IMR-90 (cell line): ENCODE results near the gene TBPL1. TPM values are rescaled to one million over a fixed set of nuclear protein-coding genes. Genes with fewer than 3 reads are reported as not detected.

Experiments used
- ATAC-seq: fragments of 200-7000 bp; cut with Tn5 transposase; 2 replicates; pipeline ENCODE4 v1.9.1; 2020; ENCODE audit warnings: low read depth, mild to moderate bottlenecking, moderate library complexity
- BruUV-seq: library from RNA; stranded (reverse); fragments of 400-500 nt; replicated peaks from 2 replicates; lab custom pipeline; 2021; lab: Mats Ljungman, UMichigan
- CTCF ChIA-PET: fragments of 300-600 bp; formaldehyde crosslinking; extraction: SDS; loops from one replicate; lab custom pipeline; 2021; ENCODE audit warnings: antibody characterized with exemption; lab: Yijun Ruan, JAX
- POLR2A ChIA-PET: fragments of 300-600 bp; sonication (Branson Sonifier 250); formaldehyde crosslinking; loops from one replicate; lab custom pipeline; 2022; ENCODE audit warnings: antibody characterized with exemption; ENCODE audit not compliant: unreplicated experiment; lab: Charles Lee
- DNase-seq: peaks from one replicate; pipeline ENCODE4 v3.0.0; 2013
- H2AFZ ChIP-seq: replicated peaks from 2 replicates; pipeline ENCODE3; 2013; ENCODE audit warnings: low read length, mild to moderate bottlenecking; ENCODE audit not compliant: poor library complexity
- H2AK5ac ChIP-seq: 2 replicates; pipeline ENCODE4 v1.6.1; 2013; ENCODE audit warnings: low read depth, low read length, inconsistent platforms
- H2AK9ac ChIP-seq: replicated peaks from 2 replicates; pipeline ENCODE3; 2013; ENCODE audit warnings: mild to moderate bottlenecking, low read depth, low read length, moderate library complexity; ENCODE audit not compliant: poor library complexity
- H2BK120ac ChIP-seq: 2 replicates; pipeline ENCODE4 v1.6.1; 2013; ENCODE audit warnings: low read depth, low read length, inconsistent platforms
- H2BK15ac ChIP-seq: 3 replicates; pipeline ENCODE4 v1.6.1; 2013; ENCODE audit warnings: low read depth, low read length, inconsistent platforms
- H2BK20ac ChIP-seq: 2 replicates; pipeline ENCODE4 v1.6.1; 2013; ENCODE audit warnings: low read depth, mild to moderate bottlenecking, inconsistent platforms, low read length, moderate library complexity
- H2BK5ac ChIP-seq: 2 replicates; pipeline ENCODE4 v1.6.1; 2013; ENCODE audit warnings: mild to moderate bottlenecking, low read depth, low read length, inconsistent platforms; ENCODE audit not compliant: poor library complexity, severe bottlenecking
- H3K14ac ChIP-seq: replicated peaks from 2 replicates; pipeline ENCODE4 v1.6.1; 2013; ENCODE audit warnings: low read depth, low read length, inconsistent platforms
- H3K18ac ChIP-seq: 2 replicates; pipeline ENCODE4 v1.6.1; 2013; ENCODE audit warnings: low read depth, low read length, control low read depth
- H3K23ac ChIP-seq: 2 replicates; pipeline ENCODE4 v1.6.1; 2013; ENCODE audit warnings: low read depth, low read length, inconsistent platforms
- H3K27ac ChIP-seq: 2 replicates; pipeline ENCODE4 v1.5.1; 2013; ENCODE audit warnings: mild to moderate bottlenecking, control low read depth, low read length; ENCODE audit not compliant: insufficient read depth
- H3K27me3 ChIP-seq: 2 replicates; pipeline ENCODE4 v1.6.1; 2013; ENCODE audit warnings: low read length; ENCODE audit not compliant: control insufficient read depth, insufficient read depth
- H3K36me3 ChIP-seq: 2 replicates; pipeline ENCODE4 v1.6.1; 2013; ENCODE audit warnings: low read length, mixed read lengths; ENCODE audit not compliant: control insufficient read depth, insufficient read depth
- H3K4ac ChIP-seq: 2 replicates; pipeline ENCODE4 v1.6.1; 2013; ENCODE audit warnings: low read depth, low read length, inconsistent platforms
- H3K4me1 ChIP-seq: 2 replicates; pipeline ENCODE4 v1.6.1; 2013; ENCODE audit warnings: low read length, mixed read lengths; ENCODE audit not compliant: control insufficient read depth, insufficient read depth
- H3K4me2 ChIP-seq: 2 replicates; pipeline ENCODE4 v1.6.1; 2013; ENCODE audit warnings: low read depth, mild to moderate bottlenecking, control low read depth, low read length, moderate library complexity
- H3K4me3 ChIP-seq: 2 replicates; pipeline ENCODE4 v1.5.1; 2013; ENCODE audit warnings: low read depth, mild to moderate bottlenecking, control low read depth, low read length, moderate library complexity; ENCODE audit not compliant: insufficient read depth
- H3K56ac ChIP-seq: 2 replicates; pipeline ENCODE4 v1.6.1; 2013; ENCODE audit warnings: low read length, inconsistent platforms; ENCODE audit not compliant: insufficient read depth; ENCODE audit errors: extremely low read depth
- H3K79me1 ChIP-seq, 2 experiments: 2 replicates each; pipeline ENCODE4 v1.6.1; 2013; ENCODE audit warnings: low read length in 2 of 2, inconsistent platforms in 1 of 2, low read depth in 1 of 2
- H3K9ac ChIP-seq: 2 replicates; pipeline ENCODE4 v1.6.1; 2013; ENCODE audit warnings: low read depth, low read length, control low read depth
- H3K9me1 ChIP-seq: 2 replicates; pipeline ENCODE4 v1.6.1; 2013; ENCODE audit warnings: low read length, inconsistent platforms; ENCODE audit not compliant: insufficient read depth
- H3K9me3 ChIP-seq: 2 replicates; pipeline ENCODE4 v1.6.1; 2013; ENCODE audit warnings: low read length; ENCODE audit not compliant: control insufficient read depth, insufficient read depth
- H4K20me1 ChIP-seq: 2 replicates; pipeline ENCODE4 v1.6.1; 2013; ENCODE audit warnings: low read length, inconsistent platforms; ENCODE audit not compliant: insufficient read depth
- H4K5ac ChIP-seq: 2 replicates; pipeline ENCODE4 v1.6.1; 2013; ENCODE audit warnings: mild to moderate bottlenecking, low read depth, low read length, control low read depth
- H4K8ac ChIP-seq, 2 experiments: 2 replicates each; pipeline ENCODE4 v1.6.1; 2013; ENCODE audit warnings: low read depth in 2 of 2, low read length in 2 of 2, control low read depth in 1 of 2, inconsistent platforms in 1 of 2
- H4K91ac ChIP-seq: 2 replicates; pipeline ENCODE4 v1.6.1; 2013; ENCODE audit warnings: low read depth, low read length, inconsistent platforms; ENCODE audit not compliant: insufficient read depth
- CEBPB ChIP-seq: IDR thresholded peaks from 2 replicates; pipeline ENCODE4 v1.6.1; 2012; ENCODE audit warnings: low read depth, low read length, improper control_type of control experiment
- ELK1 ChIP-seq: fragments of 150-350 bp; IDR thresholded peaks from 2 replicates; pipeline ENCODE4 v1.6.1; 2016; ENCODE audit warnings: low read depth, mild to moderate bottlenecking, low read length, moderate library complexity, borderline replicate concordance
- FOS ChIP-seq: fragments of 150-350 bp; IDR thresholded peaks from 2 replicates; pipeline ENCODE4 v1.6.1; 2016; ENCODE audit warnings: low read depth, low read length
- MAFK ChIP-seq: IDR thresholded peaks from 2 replicates; pipeline ENCODE4 v1.6.1; 2012; ENCODE audit warnings: low read depth, low read length, improper control_type of control experiment
- MAZ ChIP-seq: IDR thresholded peaks from 2 replicates; pipeline ENCODE4 v1.6.1; 2012; ENCODE audit warnings: low read depth, mild to moderate bottlenecking, low read length, improper control_type of control experiment, moderate library complexity, borderline replicate concordance
- MXI1 ChIP-seq: IDR thresholded peaks from 2 replicates; pipeline ENCODE4 v1.6.1; 2012; ENCODE audit warnings: low read depth, mild to moderate bottlenecking, low read length, moderate library complexity, borderline replicate concordance
- NFE2L2 ChIP-seq: fragments of 150-350 bp; IDR thresholded peaks from 2 replicates; pipeline ENCODE4 v1.6.1; 2016; ENCODE audit warnings: low read depth, mild to moderate bottlenecking, low read length
- RCOR1 ChIP-seq: IDR thresholded peaks from 2 replicates; pipeline ENCODE4 v1.6.1; 2012; ENCODE audit warnings: mild to moderate bottlenecking, low read length, improper control_type of control experiment; ENCODE audit not compliant: insufficient replicate concordance
- RFX5 ChIP-seq: IDR thresholded peaks from 2 replicates; pipeline ENCODE4 v1.8.0; 2012; ENCODE audit warnings: low read depth, mild to moderate bottlenecking, low read length, moderate library complexity
- SMC3 ChIP-seq: fragments of 150-350 bp; IDR thresholded peaks from 2 replicates; pipeline ENCODE4 v1.6.1; 2016; ENCODE audit warnings: low read depth, mild to moderate bottlenecking, antibody characterized with exemption, low read length, moderate library complexity
- WGBS, 2 experiments: methylation state at CpG; one replicate each; pipeline versions ENCODE4 v1.1.5 to v1.1.7; 2013; ENCODE audit warnings: missing lambda C conversion rate in 2 of 2; ENCODE audit not compliant: insufficient read length in 1 of 2; ENCODE audit errors: extremely low coverage in 2 of 2; 5-methylcytosine and 5-hydroxymethylcytosine counted together
- dilution Hi-C: fragments of 300-500 bp; cut with HindIII; formaldehyde crosslinking; loops from one replicate; pipeline ENCODE4 v1.14.3; 2018; ENCODE audit warnings: low sequenced_read_pairs; ENCODE audit not compliant: unreplicated experiment
- in situ Hi-C: fragments of 300-500 bp; cut with MboI; formaldehyde crosslinking; loops from 3 replicates; pipeline ENCODE4 v1.14.3; 2019; ENCODE audit warnings: low sequenced_read_pairs, inconsistent platforms, mixed read lengths
- intact Hi-C: fragments of 100-400 bp; cut with micrococcal nuclease; formaldehyde crosslinking; loops from 2 replicates; pipeline ENCODE4 v1.10.0; 2022
- polyA plus RNA-seq, 3 experiments: library from polyadenylated mRNA; depleted of rRNA; stranded (reverse); fragments of >200 nt; gene quantifications; 2 replicates each; pipeline ENCODE4 v1.2.3, GENCODE V29; 2012; ENCODE audit warnings: low replicate concordance in 1 of 3
- total RNA-seq: library from RNA; depleted of rRNA; stranded (reverse); fragments of >200 nt; gene quantifications from 2 replicates; pipeline ENCODE4 v1.2.3, GENCODE V29; 2012
- TF ChIP-seq, protein P1 (sequence below): conservative IDR thresholded peaks from 2 replicates; pipeline ENCODE4 v1.5.1; 2012; ENCODE audit warnings: mild to moderate bottlenecking, low read depth, low read length, improper control_type of control experiment

TBPL1 gene
- total and polyA plus RNA-seq, 2 of the 4 experiments (the other 2 are of a cell fraction) = 25.6 to 32.5 TPM

- Histone ChIP-seq H2BK15ac (no peak overlapping the region), H3K4me3 (no peak overlapping the region), H3K14ac (no peak overlapping the region), H3K4me1 (peaks cover 7% of the 10 kb centered on the region), H2BK5ac (no peak overlapping the region), H3K27ac (no peak overlapping the region), H3K56ac (no peak overlapping the region), H2BK120ac (no peak overlapping the region), H4K8ac (no peak overlapping the region), H3K9ac (no peak overlapping the region), H4K91ac (no peak overlapping the region), H3K79me1 (peaks cover 20 to 49% of the 10 kb centered on the region in 2 experiments), H3K23ac (no peak overlapping the region), H4K20me1 (peaks cover 13% of the 10 kb centered on the region; the same call in 1 of the 2 replicates), H2AK9ac (no peak overlapping the region), H3K27me3 (no peaks in the 10 kb centered on the region), H2AK5ac (no peak overlapping the region), H2BK20ac (no peak overlapping the region), H3K9me3 (no peaks in the 10 kb centered on the region), H3K4ac (no peak overlapping the region), H4K5ac (no peak overlapping the region), H3K36me3 (no peaks in the 10 kb centered on the region), H3K9me1 (no peaks in the 10 kb centered on the region), H2AFZ (no peak overlapping the region), H3K4me2 (no peak overlapping the region), H3K18ac (no peak overlapping the region)
- BruUV-seq = no TSS peak
- in situ Hi-C loops = no loop called here
- no CpG with 5 or more reads among the region's 1 CpG for WGBS, 2 experiments
- ChIA-PET POLR2A (no interaction called here), CTCF (no interaction called here)
- DNase-seq = no peak
- no peak for TF ChIP-seq RFX5
- no peak for TF ChIP-seq FOS
- no peak for TF ChIP-seq MAFK
- TF ChIP-seq MXI1 = no peak
- no peak for TF ChIP-seq CEBPB
- TF ChIP-seq MAZ = no peak
- TF ChIP-seq SMC3 = no peak
- TF ChIP-seq RCOR1 = no peak
- no peak for TF ChIP-seq NFE2L2
- TF ChIP-seq, protein P1, sequence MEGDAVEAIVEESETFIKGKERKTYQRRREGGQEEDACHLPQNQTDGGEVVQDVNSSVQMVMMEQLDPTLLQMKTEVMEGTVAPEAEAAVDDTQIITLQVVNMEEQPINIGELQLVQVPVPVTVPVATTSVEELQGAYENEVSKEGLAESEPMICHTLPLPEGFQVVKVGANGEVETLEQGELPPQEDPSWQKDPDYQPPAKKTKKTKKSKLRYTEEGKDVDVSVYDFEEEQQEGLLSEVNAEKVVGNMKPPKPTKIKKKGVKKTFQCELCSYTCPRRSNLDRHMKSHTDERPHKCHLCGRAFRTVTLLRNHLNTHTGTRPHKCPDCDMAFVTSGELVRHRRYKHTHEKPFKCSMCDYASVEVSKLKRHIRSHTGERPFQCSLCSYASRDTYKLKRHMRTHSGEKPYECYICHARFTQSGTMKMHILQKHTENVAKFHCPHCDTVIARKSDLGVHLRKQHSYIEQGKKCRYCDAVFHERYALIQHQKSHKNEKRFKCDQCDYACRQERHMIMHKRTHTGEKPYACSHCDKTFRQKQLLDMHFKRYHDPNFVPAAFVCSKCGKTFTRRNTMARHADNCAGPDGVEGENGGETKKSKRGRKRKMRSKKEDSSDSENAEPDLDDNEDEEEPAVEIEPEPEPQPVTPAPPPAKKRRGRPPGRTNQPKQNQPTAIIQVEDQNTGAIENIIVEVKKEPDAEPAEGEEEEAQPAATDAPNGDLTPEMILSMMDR = no peak
- TF ChIP-seq ELK1 = no peak
- dilution Hi-C loops = no loop called here
- intact Hi-C loops = no loop called here
- no peak for ATAC-seq
Measured at GRCh38 chr6:133969285-133969920, 16.4 kb downstream of the TBPL1 start.
